Activated naive CD4-positive, alpha-beta T cell treated with anti-CD3 and anti-CD28 coated beads, Interleukin-2, amount 10 ng/mL, durations not matched to agents 7 days and 5 days (primary cell): ENCODE measurements around the gene CLSTN1.
A peak's percentile ranks its signal among the peaks of the same experiment; 100 is the strongest.
"Not testable (repeated sequence)": the region's sequence is repeated elsewhere in the genome, so short reads cannot be mapped to it uniquely, and the experiment has no call there.

Experiments used
- CTCF ChIA-PET: fragments of 350-600 bp; sonication (Branson Sonifier 250); formaldehyde crosslinking; loops from one replicate; lab custom pipeline; 2021; ENCODE audit warnings: antibody characterized with exemption; lab: Charles Lee
- DNase-seq: peaks from one replicate; pipeline ENCODE4 v3.0.0-alpha.2; 2020
- H3K27ac Mint-ChIP-seq: one replicate; pipeline ENCODE4 v1.8.0; 2021; ENCODE audit warnings: mild to moderate bottlenecking, moderate library complexity, mixed read lengths
- H3K27me3 Mint-ChIP-seq: one replicate; pipeline ENCODE4 v1.8.0; 2021; ENCODE audit warnings: mild to moderate bottlenecking, mixed read lengths
- H3K36me3 Mint-ChIP-seq: one replicate; pipeline ENCODE4 v1.8.0; 2021; ENCODE audit warnings: mixed read lengths
- H3K4me1 Mint-ChIP-seq: one replicate; pipeline ENCODE4 v1.8.0; 2021; ENCODE audit warnings: mixed read lengths
- H3K4me3 Mint-ChIP-seq: one replicate; pipeline ENCODE4 v1.8.0; 2021; ENCODE audit warnings: mild to moderate bottlenecking, moderate library complexity, mixed read lengths
- H3K9me3 Mint-ChIP-seq: one replicate; pipeline ENCODE4 v1.8.0; 2021; ENCODE audit warnings: mixed read lengths

Gene CLSTN1

GRCh38 chr1:9815150-9815549 lies 8.6 kb downstream of the CLSTN1 start:
- peaks cover 16% of the 10 kb centered on the region for H3K4me1 Mint-ChIP-seq
- no peaks in the 10 kb centered on the region for H3K27me3 Mint-ChIP-seq
- no peak overlapping the region for H3K4me3 Mint-ChIP-seq
- peaks cover 13% of the 10 kb centered on the region for H3K36me3 Mint-ChIP-seq
- CTCF ChIA-PET: no interaction called here
- H3K9me3 Mint-ChIP-seq: no peaks in the 10 kb centered on the region
- no peak for DNase-seq
- H3K27ac Mint-ChIP-seq: no peak overlapping the region

- peaks cover 15% of the 10 kb centered on the region for H3K4me1 Mint-ChIP-seq
- H3K27ac Mint-ChIP-seq: no peak overlapping the region
- CTCF ChIA-PET: no interaction called here
- H3K36me3 Mint-ChIP-seq: peaks cover 13% of the 10 kb centered on the region
- H3K9me3 Mint-ChIP-seq: no peaks in the 10 kb centered on the region
- no peak for DNase-seq
- no peaks in the 10 kb centered on the region for H3K27me3 Mint-ChIP-seq
- no peak overlapping the region for H3K4me3 Mint-ChIP-seq
Measured at GRCh38 chr1:9814619-9815018, 9.1 kb downstream of the CLSTN1 start.

- H3K36me3 Mint-ChIP-seq: peaks cover 20% of the 10 kb centered on the region
- no peak overlapping the region for H3K4me3 Mint-ChIP-seq
- no peaks in the 10 kb centered on the region for H3K27me3 Mint-ChIP-seq
- no peak for DNase-seq
- no peaks in the 10 kb centered on the region for H3K9me3 Mint-ChIP-seq
- H3K27ac Mint-ChIP-seq: no peak overlapping the region
- peaks cover 38% of the 10 kb centered on the region for H3K4me1 Mint-ChIP-seq
- CTCF ChIA-PET: no interaction called here
Measured at GRCh38 chr1:9811239-9811966, 12.4 kb downstream of the CLSTN1 start.

DNA sequence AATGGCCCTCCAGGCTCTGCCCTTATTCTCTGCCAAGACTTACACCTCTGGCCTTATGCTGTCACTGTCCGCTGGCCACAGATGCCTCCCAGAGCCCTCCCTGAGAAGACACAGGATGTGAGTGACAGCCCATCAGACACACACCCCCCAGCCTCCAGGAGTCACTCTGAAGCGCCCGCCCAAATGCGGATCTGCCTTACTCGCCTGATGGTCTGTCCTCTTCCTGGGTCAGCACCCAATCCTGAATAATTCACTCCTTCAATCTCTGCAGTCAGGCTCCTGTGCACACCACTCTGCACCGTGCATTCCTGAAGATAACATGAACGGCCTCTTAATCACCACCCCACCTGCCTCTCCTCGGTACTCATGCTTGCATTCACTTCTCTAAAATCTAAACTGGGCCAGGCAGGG lies 14.7 kb downstream of the CLSTN1 start:
- Mint-ChIP-seq H3K4me1 (peaks cover 49% of the 10 kb centered on the region), H3K27me3 (no peaks in the 10 kb centered on the region), H3K36me3 (peaks cover 16% of the 10 kb centered on the region), H3K4me3 (no peak overlapping the region), H3K27ac (no peak overlapping the region), H3K9me3 (no peaks in the 10 kb centered on the region)
- CTCF ChIA-PET: interaction anchor here (1.1 kb wide), 1 partner anchor 30 kb away, joined by 5 read pairs; no protein-coding TSS in a partner anchor
- no peak for DNase-seq

GRCh38 chr1:9808459-9808858 lies 15.3 kb downstream of the CLSTN1 start:
- CTCF ChIA-PET: interaction anchor here (0.6 kb wide), 1 partner anchor 38 kb away, joined by 3 read pairs; no protein-coding TSS in a partner anchor
- DNase-seq: no peak
- Mint-ChIP-seq H3K36me3 (peaks cover 16% of the 10 kb centered on the region), H3K27me3 (no peaks in the 10 kb centered on the region), H3K4me1 (peaks cover 46% of the 10 kb centered on the region), H3K27ac (no peak overlapping the region), H3K4me3 (no peak overlapping the region), H3K9me3 (no peaks in the 10 kb centered on the region)

DNA sequence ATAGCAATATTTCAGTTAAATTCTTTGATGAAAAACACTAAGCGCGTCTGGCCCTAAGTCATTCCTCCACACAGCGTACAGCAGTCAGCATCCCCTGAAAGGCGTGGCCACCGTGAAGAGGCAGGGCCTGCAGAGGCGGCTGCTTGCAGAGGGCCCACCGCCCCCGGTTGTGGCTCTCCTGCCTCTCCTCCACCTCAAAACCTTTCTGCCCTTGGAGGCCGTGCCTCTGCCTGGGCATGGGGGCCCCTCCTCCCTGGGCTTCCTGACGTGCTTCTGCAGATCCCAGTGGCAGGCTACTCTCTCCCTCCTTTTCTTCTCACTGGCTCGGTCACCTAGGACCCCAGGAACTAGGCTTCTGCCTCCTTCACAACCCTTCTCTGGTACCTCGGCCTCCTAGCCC lies 16.2 kb downstream of the CLSTN1 start:
- H3K4me1 Mint-ChIP-seq: peaks cover 51% of the 10 kb centered on the region
- H3K36me3 Mint-ChIP-seq: peaks cover 20% of the 10 kb centered on the region
- no peaks in the 10 kb centered on the region for H3K27me3 Mint-ChIP-seq
- H3K27ac Mint-ChIP-seq: no peak overlapping the region
- H3K9me3 Mint-ChIP-seq: no peaks in the 10 kb centered on the region
- no peak overlapping the region for H3K4me3 Mint-ChIP-seq
- no peak for DNase-seq
- CTCF ChIA-PET: no interaction called here

- DNase-seq, CTCF ChIA-PET, H3K9me3 Mint-ChIP-seq, H3K27ac Mint-ChIP-seq, H3K4me3 Mint-ChIP-seq, H3K27me3 Mint-ChIP-seq: not testable (repeated sequence)
- H3K4me1 Mint-ChIP-seq: peaks cover 66% of the 10 kb centered on the region
- H3K36me3 Mint-ChIP-seq: peaks cover 27% of the 10 kb centered on the region
Measured at GRCh38 chr1:9805972-9806371, 17.8 kb downstream of the CLSTN1 start.

- CTCF ChIA-PET: no interaction called here
- Mint-ChIP-seq H3K4me3 (no peak overlapping the region), H3K4me1 (peaks cover 68% of the 10 kb centered on the region), H3K36me3 (peaks cover 26% of the 10 kb centered on the region), H3K9me3 (no peaks in the 10 kb centered on the region), H3K27me3 (no peaks in the 10 kb centered on the region), H3K27ac (no peak overlapping the region)
- no peak for DNase-seq
Measured at GRCh38 chr1:9805006-9805508, 18.7 kb downstream of the CLSTN1 start.

DNA sequence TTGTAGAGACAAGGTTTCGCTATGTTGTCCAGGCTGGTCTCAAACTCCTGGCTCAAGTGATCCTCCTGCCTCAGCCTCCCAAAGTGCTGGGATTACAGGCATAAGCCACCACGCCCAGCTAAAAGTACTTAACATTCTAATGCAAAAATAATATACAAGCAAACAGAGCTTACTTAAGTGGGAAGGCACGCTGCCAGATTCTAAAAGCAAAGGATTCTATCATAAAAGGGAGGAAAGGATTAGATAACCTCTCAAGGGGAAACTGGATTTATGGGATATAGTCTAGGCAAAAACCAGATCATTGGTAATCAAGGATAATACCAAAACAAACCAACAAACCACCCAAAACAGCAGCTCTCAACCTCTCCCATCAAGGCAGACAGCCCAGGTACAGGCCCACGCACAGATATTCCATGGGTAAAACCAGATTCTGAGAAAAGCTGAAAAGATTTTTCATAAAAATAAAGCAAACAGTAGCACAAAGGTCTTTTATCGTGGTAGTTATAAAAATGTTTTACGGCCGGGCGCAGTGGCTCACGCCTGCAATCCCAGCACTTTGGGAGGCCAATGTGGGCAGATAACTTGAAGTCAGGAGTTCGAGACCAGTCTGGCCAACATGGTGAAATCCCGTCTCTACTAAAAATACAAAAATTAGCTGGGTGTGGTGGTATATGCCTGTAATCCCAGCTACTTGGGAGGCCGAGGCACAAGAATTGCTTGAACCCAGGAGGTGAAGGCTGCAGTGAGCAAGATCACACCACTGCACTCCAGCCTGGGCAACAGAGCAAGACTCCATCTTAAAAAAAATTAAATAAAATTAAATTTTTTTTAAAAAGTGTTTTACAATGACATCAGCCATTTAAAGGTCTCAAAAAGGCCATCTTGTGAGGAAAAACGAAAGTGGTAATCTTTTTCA lies 20.5 kb downstream of the CLSTN1 start:
- not testable (repeated sequence) for DNase-seq, H3K27ac Mint-ChIP-seq, H3K27me3 Mint-ChIP-seq, H3K9me3 Mint-ChIP-seq, H3K4me3 Mint-ChIP-seq
- CTCF ChIA-PET: interaction anchor here (0.8 to 1.0 kb wide), 4 partner anchors 19 to 523 kb away, joined by 3 to 4 read pairs (median 3); no protein-coding TSS in a partner anchor
- Mint-ChIP-seq H3K4me1 (peaks cover 72% of the 10 kb centered on the region), H3K36me3 (peaks cover 24% of the 10 kb centered on the region)

GRCh38 chr1:9801909-9802308 lies 21.9 kb downstream of the CLSTN1 start:
- CTCF ChIA-PET: no interaction called here
- Mint-ChIP-seq H3K9me3 (no peaks in the 10 kb centered on the region), H3K27me3 (no peaks in the 10 kb centered on the region), H3K4me1 (peaks cover 74% of the 10 kb centered on the region), H3K4me3 (peak overlapping the region; percentile 21), H3K27ac (peak overlapping the region; percentile 76), H3K36me3 (peaks cover 29% of the 10 kb centered on the region)
- DNase-seq: no peak

GRCh38 chr1:9798236-9799130 lies 25.3 kb downstream of the CLSTN1 start:
- Mint-ChIP-seq H3K4me3 (no peak overlapping the region), H3K9me3 (no peaks in the 10 kb centered on the region), H3K27me3 (no peaks in the 10 kb centered on the region), H3K27ac (peak overlapping the region; percentile 77), H3K36me3 (peaks cover 35% of the 10 kb centered on the region), H3K4me1 (peaks cover 75% of the 10 kb centered on the region)
- DNase-seq: no peak
- CTCF ChIA-PET: interaction anchor here (0.9 kb wide), 1 partner anchor 11 kb away, joined by 3 read pairs; no protein-coding TSS in a partner anchor

- Mint-ChIP-seq H3K4me1 (peaks cover 68% of the 10 kb centered on the region), H3K4me3 (no peak overlapping the region)
Measured at GRCh38 chr1:9797049-9797448, 26.7 kb downstream of the CLSTN1 start.

GRCh38 chr1:9794081-9794480 lies 29.7 kb downstream of the CLSTN1 start:
- Mint-ChIP-seq H3K36me3 (peaks cover 34% of the 10 kb centered on the region), H3K27me3 (no peaks in the 10 kb centered on the region), H3K4me3 (no peak overlapping the region), H3K4me1 (peaks cover 53% of the 10 kb centered on the region), H3K9me3 (peaks cover 3% of the 10 kb centered on the region), H3K27ac (no peak overlapping the region)
- CTCF ChIA-PET: interaction anchor here (1.0 kb wide), 1 partner anchor 70 kb away, joined by 3 read pairs; no protein-coding TSS in a partner anchor
- no peak for DNase-seq

More at GRCh38 chr1:9797049-9797448, 26.7 kb downstream of the CLSTN1 start:
- H3K27ac Mint-ChIP-seq: no peak overlapping the region
- CTCF ChIA-PET: interaction anchor here (0.7 kb wide), 1 partner anchor 9 kb away, joined by 3 read pairs; no protein-coding TSS in a partner anchor
- peaks cover 32% of the 10 kb centered on the region for H3K36me3 Mint-ChIP-seq
- H3K9me3 Mint-ChIP-seq: no peaks in the 10 kb centered on the region
- no peaks in the 10 kb centered on the region for H3K27me3 Mint-ChIP-seq
- no peak for DNase-seq
